Measurements from ENCODE around the gene PTPRT.

The PTPRT gene

GRCh38 chr20:43037605-43038309 lies 151.9 kb downstream of the PTPRT start:
- no peak for TF ChIP-seq ZNF274 (IDR thresholded peaks at IDR 0.05; ENCODE audit: low read depth, low read length)
- no peak overlapping the region for H3K4me3 ChIP-seq (ENCODE audit: low read length)

- H3K4me3 ChIP-seq (ENCODE audit: low read length) = no peak overlapping the region
- TF ChIP-seq ZNF274 (IDR thresholded peaks at IDR 0.05; ENCODE audit: low read depth, low read length) = no peak
Measured at GRCh38 chr20:43034981-43035724, 154.6 kb downstream of the PTPRT start.

- no peak overlapping the region for H3K4me3 ChIP-seq (ENCODE audit: low read length)
- no peak for TF ChIP-seq ZNF274 (IDR thresholded peaks at IDR 0.05; ENCODE audit: low read depth, low read length)
Measured at GRCh38 chr20:43032459-43032858, 157.2 kb downstream of the PTPRT start.

GRCh38 chr20:43029176-43029575 lies 160.5 kb downstream of the PTPRT start:
- TF ChIP-seq ZNF274 (IDR thresholded peaks at IDR 0.05; ENCODE audit: low read depth, low read length) = no peak
- H3K4me3 ChIP-seq (ENCODE audit: low read length) = no peak overlapping the region

GRCh38 chr20:43028470-43028869 lies 161.2 kb downstream of the PTPRT start:
- H3K4me3 ChIP-seq (ENCODE audit: low read length) = no peak overlapping the region
- TF ChIP-seq ZNF274 (IDR thresholded peaks at IDR 0.05; ENCODE audit: low read depth, low read length) = no peak

GRCh38 chr20:43023836-43024235 lies 165.9 kb downstream of the PTPRT start:
- H3K4me3 ChIP-seq (ENCODE audit: low read length) = no peak overlapping the region
- TF ChIP-seq ZNF274 (IDR thresholded peaks at IDR 0.05; ENCODE audit: low read depth, low read length) = no peak

GRCh38 chr20:43022568-43022967 lies 167.1 kb downstream of the PTPRT start:
- no peak overlapping the region for H3K4me3 ChIP-seq (ENCODE audit: low read length)
- no peak for TF ChIP-seq ZNF274 (IDR thresholded peaks at IDR 0.05; ENCODE audit: low read depth, low read length)

- no peak overlapping the region for H3K4me3 ChIP-seq (ENCODE audit: low read length)
- no peak for TF ChIP-seq ZNF274 (IDR thresholded peaks at IDR 0.05; ENCODE audit: low read depth, low read length)
Measured at GRCh38 chr20:43022081-43022480, 167.6 kb downstream of the PTPRT start.

- no peak for TF ChIP-seq ZNF274 (IDR thresholded peaks at IDR 0.05; ENCODE audit: low read depth, low read length)
Measured at GRCh38 chr20:43017241-43018030, 172.3 kb downstream of the PTPRT start.

GRCh38 chr20:43016257-43016656 lies 173.4 kb downstream of the PTPRT start:
- H3K4me3 ChIP-seq (ENCODE audit: low read length) = no peak overlapping the region
- TF ChIP-seq ZNF274 (IDR thresholded peaks at IDR 0.05; ENCODE audit: low read depth, low read length) = no peak

More at GRCh38 chr20:43017241-43018030, 172.3 kb downstream of the PTPRT start:
- no peak overlapping the region for H3K4me3 ChIP-seq (ENCODE audit: low read length)

- no peak for TF ChIP-seq ZNF274 (IDR thresholded peaks at IDR 0.05; ENCODE audit: low read depth, low read length)
- H3K4me3 ChIP-seq (ENCODE audit: low read length) = no peak overlapping the region
Measured at GRCh38 chr20:43015566-43015965, 174.1 kb downstream of the PTPRT start.

- TF ChIP-seq ZNF274 (IDR thresholded peaks at IDR 0.05; ENCODE audit: low read depth, low read length) = no peak
- H3K4me3 ChIP-seq (ENCODE audit: low read length) = no peak overlapping the region
Measured at GRCh38 chr20:43014206-43014605, 175.5 kb downstream of the PTPRT start.

- no peak for TF ChIP-seq ZNF274 (IDR thresholded peaks at IDR 0.05; ENCODE audit: low read depth, low read length)
- no peak overlapping the region for H3K4me3 ChIP-seq (ENCODE audit: low read length)
Measured at GRCh38 chr20:43011491-43011890, 178.2 kb downstream of the PTPRT start.

- H3K4me3 ChIP-seq (ENCODE audit: low read length) = no peak overlapping the region
- no peak for TF ChIP-seq ZNF274 (IDR thresholded peaks at IDR 0.05; ENCODE audit: low read depth, low read length)
Measured at GRCh38 chr20:43009532-43009931, 180.2 kb downstream of the PTPRT start.
